ENCODE data around the gene SAT2.

Gene SAT2

DNA sequence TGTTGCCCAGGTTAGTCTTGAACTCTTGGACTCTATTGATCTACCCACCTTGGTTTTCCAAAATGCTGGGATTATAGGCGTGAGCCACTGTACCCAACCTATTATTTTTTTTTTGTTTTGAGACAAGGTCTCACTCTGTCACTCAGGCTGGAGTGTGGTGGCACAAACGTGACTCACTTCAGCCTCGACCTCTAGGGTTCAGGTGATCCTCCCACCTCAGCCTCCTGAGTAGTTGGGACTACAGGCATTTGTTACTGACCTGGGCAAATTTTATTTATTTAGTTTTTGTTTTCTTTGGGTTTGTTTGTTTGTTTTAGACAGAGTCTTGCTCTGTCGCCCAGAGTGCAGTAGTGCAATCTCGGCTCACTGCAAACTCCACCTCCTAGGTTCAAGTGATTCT is 4.0 kb downstream of the SAT2 start:
- H3K27ac Mint-ChIP-seq, result no peak overlapping the region
- DNase-seq, result no peak
- H3K27me3 Mint-ChIP-seq (ENCODE audit: low read depth, poor library complexity), result peaks cover 14% of the 10 kb centered on the region
- peaks cover 10% of the 10 kb centered on the region for H3K36me3 Mint-ChIP-seq (ENCODE audit: low read depth)
- no peaks in the 10 kb centered on the region for H3K9me3 Mint-ChIP-seq
- no peak overlapping the region for H3K4me3 Mint-ChIP-seq
- TF ChIP-seq, protein P1, sequence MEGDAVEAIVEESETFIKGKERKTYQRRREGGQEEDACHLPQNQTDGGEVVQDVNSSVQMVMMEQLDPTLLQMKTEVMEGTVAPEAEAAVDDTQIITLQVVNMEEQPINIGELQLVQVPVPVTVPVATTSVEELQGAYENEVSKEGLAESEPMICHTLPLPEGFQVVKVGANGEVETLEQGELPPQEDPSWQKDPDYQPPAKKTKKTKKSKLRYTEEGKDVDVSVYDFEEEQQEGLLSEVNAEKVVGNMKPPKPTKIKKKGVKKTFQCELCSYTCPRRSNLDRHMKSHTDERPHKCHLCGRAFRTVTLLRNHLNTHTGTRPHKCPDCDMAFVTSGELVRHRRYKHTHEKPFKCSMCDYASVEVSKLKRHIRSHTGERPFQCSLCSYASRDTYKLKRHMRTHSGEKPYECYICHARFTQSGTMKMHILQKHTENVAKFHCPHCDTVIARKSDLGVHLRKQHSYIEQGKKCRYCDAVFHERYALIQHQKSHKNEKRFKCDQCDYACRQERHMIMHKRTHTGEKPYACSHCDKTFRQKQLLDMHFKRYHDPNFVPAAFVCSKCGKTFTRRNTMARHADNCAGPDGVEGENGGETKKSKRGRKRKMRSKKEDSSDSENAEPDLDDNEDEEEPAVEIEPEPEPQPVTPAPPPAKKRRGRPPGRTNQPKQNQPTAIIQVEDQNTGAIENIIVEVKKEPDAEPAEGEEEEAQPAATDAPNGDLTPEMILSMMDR (IDR thresholded peaks at IDR 0.05), result no peak
- peaks cover 11% of the 10 kb centered on the region for H3K4me1 Mint-ChIP-seq

DNA sequence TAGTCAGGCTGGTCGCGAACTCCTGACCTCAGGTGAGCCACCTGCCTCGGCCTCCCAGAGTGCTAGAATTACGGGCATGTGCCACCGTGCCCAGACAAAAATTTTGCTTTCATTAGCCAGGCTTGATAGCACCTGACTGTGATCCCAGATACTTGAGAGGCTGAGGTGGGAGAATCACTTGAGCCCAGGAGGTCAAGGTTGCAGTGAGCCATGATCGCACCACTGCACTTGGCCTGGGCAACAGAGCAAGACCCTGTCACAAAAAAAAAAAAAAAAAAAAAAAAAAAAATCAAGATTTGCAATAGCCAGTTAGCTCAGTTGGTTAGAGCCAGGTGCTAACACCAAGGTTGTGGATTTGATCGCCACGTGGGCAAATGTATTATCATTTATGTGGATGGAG is 6.8 kb downstream of the SAT2 start:
- TF ChIP-seq, protein P1 (IDR thresholded peaks at IDR 0.05), result no peak
- no peak overlapping the region for H3K4me3 Mint-ChIP-seq
- no peak for DNase-seq
- peaks cover 18% of the 10 kb centered on the region for H3K27me3 Mint-ChIP-seq (ENCODE audit: low read depth, poor library complexity)
- no peaks in the 10 kb centered on the region for H3K4me1 Mint-ChIP-seq
- no peaks in the 10 kb centered on the region for H3K9me3 Mint-ChIP-seq
- no peaks in the 10 kb centered on the region for H3K36me3 Mint-ChIP-seq (ENCODE audit: low read depth)
- H3K27ac Mint-ChIP-seq, result no peak overlapping the region

DNA sequence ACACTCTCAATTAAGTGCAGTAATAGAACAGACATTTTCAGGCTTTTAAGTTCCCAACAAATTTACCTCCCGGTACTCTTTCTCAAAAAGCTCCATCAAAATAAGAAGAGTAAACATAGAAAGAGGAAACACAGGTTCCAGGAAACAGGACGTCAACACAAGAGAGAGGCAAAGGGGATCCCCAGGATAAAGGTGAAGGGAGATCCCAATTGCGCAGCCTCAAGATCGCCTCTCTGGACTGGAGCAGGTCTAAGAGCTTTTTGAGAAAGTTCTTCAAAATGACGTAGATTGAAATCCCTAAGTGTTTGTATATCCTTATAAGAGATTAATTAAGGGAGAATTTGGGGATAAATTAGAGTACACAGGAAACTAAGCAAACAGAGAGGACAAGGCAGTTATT is 9.0 kb downstream of the SAT2 start:
- H3K27ac Mint-ChIP-seq, result no peak overlapping the region
- no peak overlapping the region for H3K4me3 Mint-ChIP-seq
- DNase-seq, result no peak
- H3K4me1 Mint-ChIP-seq, result peaks cover 5% of the 10 kb centered on the region
- H3K9me3 Mint-ChIP-seq, result no peaks in the 10 kb centered on the region
- no peaks in the 10 kb centered on the region for H3K36me3 Mint-ChIP-seq (ENCODE audit: low read depth)
- peaks cover 20% of the 10 kb centered on the region for H3K27me3 Mint-ChIP-seq (ENCODE audit: low read depth, poor library complexity)
- TF ChIP-seq, protein P1 (IDR thresholded peaks at IDR 0.05), result no peak

DNA sequence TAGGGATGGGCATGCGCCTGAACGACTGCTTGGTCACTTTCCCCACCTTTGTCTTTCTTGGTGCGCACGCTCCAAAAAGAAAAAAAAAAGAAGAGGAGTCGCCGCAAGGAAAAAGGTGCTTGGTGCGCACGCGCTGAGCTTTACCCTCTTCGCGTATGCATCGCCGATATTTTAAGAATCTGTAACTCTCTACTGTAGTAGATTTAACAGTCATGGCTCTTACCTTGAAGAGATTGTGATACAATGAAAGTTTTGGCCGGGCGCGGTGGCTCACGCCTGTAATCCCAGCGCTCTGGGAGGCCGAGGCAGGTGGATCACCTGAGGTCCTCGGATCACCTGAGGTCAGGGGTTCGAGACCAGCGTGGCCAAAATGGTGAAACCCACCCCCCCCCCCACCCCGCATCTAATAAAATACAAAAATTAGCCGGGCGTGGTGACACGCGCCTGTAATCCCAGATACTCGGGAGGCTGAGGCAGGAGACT is 12.3 kb downstream of the SAT2 start:
- no peaks in the 10 kb centered on the region for H3K9me3 Mint-ChIP-seq
- peaks cover 15% of the 10 kb centered on the region for H3K27me3 Mint-ChIP-seq (ENCODE audit: low read depth, poor library complexity)
- peak overlapping the region; percentile 85 for H3K4me3 Mint-ChIP-seq
- no peak for DNase-seq
- H3K27ac Mint-ChIP-seq, result peak overlapping the region; percentile 94
- TF ChIP-seq, protein P1 (IDR thresholded peaks at IDR 0.05), result no peak
- peaks cover 38% of the 10 kb centered on the region for H3K4me1 Mint-ChIP-seq
- H3K36me3 Mint-ChIP-seq (ENCODE audit: low read depth), result peaks cover 20% of the 10 kb centered on the region

GRCh38 chr17:7614425-7615264 is 13.0 kb downstream of the SAT2 start, which contains the start of gene FXR2:
Gene FXR2, minus strand, starts transcription at chr17:7614897. Its CDS starts 365 bp downstream, at chr17:7614532.
- Mint-ChIP-seq H3K9me3 (no peaks in the 10 kb centered on the region), H3K4me1 (peaks cover 40% of the 10 kb centered on the region), H3K4me3 (peak within 1 kb of the TSS; percentile 93), H3K36me3 (ENCODE audit: low read depth) (peaks cover 21% of the 10 kb centered on the region), H3K27ac (peak within 1 kb of the TSS; percentile 98), H3K27me3 (ENCODE audit: low read depth, poor library complexity) (peaks cover 15% of the 10 kb centered on the region)
- TF ChIP-seq, protein P1 (IDR thresholded peaks at IDR 0.05), result peak; percentile 38
- peak; percentile 100 for DNase-seq
